Left lung (tissue), 10 donors: Measurements from ENCODE around the gene AP4M1. TPM values are rescaled to one million over a fixed set of nuclear protein-coding genes. Genes with fewer than 3 reads are reported as not detected.

ENCODE experiments used
- ATAC-seq: fragments of 200-7000 bp; cut with Tn5 transposase; one replicate; pipeline ENCODE4 v1.9.1; 2020; ENCODE audit warnings: moderate library complexity
- DNase-seq, 4 donors: peaks; one replicate each; pipeline ENCODE4 v3.0.0-alpha.2; 2013 to 2020
- H3K27ac ChIP-seq, 2 donors: fragments of 200-600 bp; sonication (generic) in 1 of 2; one replicate each; pipeline versions ENCODE4 v1.5.0 to v1.8.0; 2020 to 2021
- H3K27me3 ChIP-seq, 2 donors: fragments of 200-600 bp; sonication (generic) in 1 of 2; one replicate each; pipeline versions ENCODE4 v1.5.0 to v1.8.0; 2020 to 2021
- H3K36me3 ChIP-seq, 2 donors: fragments of 200-600 bp; sonication (generic) in 1 of 2; one replicate each; pipeline versions ENCODE4 v1.5.0 to v1.8.0; 2020 to 2021
- H3K4me1 ChIP-seq, 2 donors: fragments of 200-600 bp; one replicate each; pipeline ENCODE4 v1.8.0; 2021
- H3K4me3 ChIP-seq, 2 donors: fragments of 200-600 bp; sonication (generic) in 1 of 2; one replicate each; pipeline versions ENCODE4 v1.5.0 to v1.8.0; 2020 to 2021; ENCODE audit warnings: mild to moderate bottlenecking in 1 of 2
- H3K9me3 ChIP-seq, 2 donors: fragments of 200-600 bp; sonication (generic) in 1 of 2; one replicate each; pipeline versions ENCODE4 v1.5.0 to v1.8.0; 2020 to 2021
- CTCF ChIP-seq, 2 donors: fragments of 200-600 bp; sonication (generic) in 1 of 2; IDR thresholded peaks; one replicate each; pipeline versions ENCODE4 v1.5.0 to v1.8.0; 2021; ENCODE audit warnings: antibody characterized with exemption in 2 of 2
- intact Hi-C, 2 donors: fragments of 100-400 bp; cut with DNase I; formaldehyde crosslinking; loops; one replicate each; pipeline versions ENCODE4 v1.11.2 to v1.14.2; 2022
- polyA plus RNA-seq, 6 donors: library from polyadenylated mRNA; unstranded; fragments of 120-200 nt; gene quantifications; one replicate each; pipeline ENCODE4 v1.2.1, GENCODE V29; 2013; ENCODE audit not compliant: insufficient read length in 6 of 6
- total RNA-seq, 2 donors: library from RNA; stranded (reverse); fragmentation: NEBNext Ultra II Directional; extraction: Animal tissue kit (Norgen Biotek cat#: 25700); gene quantifications; one replicate each; pipeline ENCODE4 v1.2.1, GENCODE V29; 2021
- donor health status: DM: no; HTN: yes; CAD: no.
- donor health status: DM: no; HTN: no; CAD: no.

Gene AP4M1
- total and polyA plus RNA-seq, 8 donors, result 16.7 to 40.2 (median 37.5) TPM

GRCh38 chr7:100107125-100107737, 5.8 kb downstream of the AP4M1 start:
- ATAC-seq, result no peak
- Histone ChIP-seq H3K4me1 (peaks cover 4% of the 10 kb centered on the region in 2 donors), H3K36me3 (peaks cover 0 to 92% of the 10 kb centered on the region in 2 donors), H3K4me3 (no peak overlapping the region), H3K9me3 (no peaks in the 10 kb centered on the region), H3K27ac (no peak overlapping the region), H3K27me3 (no peaks in the 10 kb centered on the region)
- intact Hi-C loops, result no loop called here
- no peak for TF ChIP-seq CTCF (IDR thresholded peaks at IDR 0.05)
- DNase-seq, result peak in 1 of 4 donors; percentile 69

- no peak overlapping the region for H3K27ac ChIP-seq
- H3K27me3 ChIP-seq, result no peaks in the 10 kb centered on the region
- peak in 1 of 4 donors; percentile 63 for DNase-seq
- H3K9me3 ChIP-seq, result no peaks in the 10 kb centered on the region
- no peak for ATAC-seq
- no peak overlapping the region for H3K4me3 ChIP-seq
- no peak for TF ChIP-seq CTCF (IDR thresholded peaks at IDR 0.05)
- H3K36me3 ChIP-seq, result peaks cover 0 to 99% of the 10 kb centered on the region in 2 donors
- intact Hi-C loops, result no loop called here
- H3K4me1 ChIP-seq, result no peaks in the 10 kb centered on the region
Measured at GRCh38 chr7:100107890-100108289, 6.4 kb downstream of the AP4M1 start.

- Histone ChIP-seq H3K4me3 (no peak overlapping the region), H3K27ac (no peak overlapping the region), H3K4me1 (no peaks in the 10 kb centered on the region), H3K27me3 (no peaks in the 10 kb centered on the region), H3K9me3 (no peaks in the 10 kb centered on the region), H3K36me3 (peaks cover 0 to 97% of the 10 kb centered on the region in 2 donors)
- TF ChIP-seq CTCF (IDR thresholded peaks at IDR 0.05), result no peak
- intact Hi-C loops, result no loop called here
- ATAC-seq, result no peak
- peak in 1 of 4 donors; percentile 47 for DNase-seq
Measured at GRCh38 chr7:100109521-100110163, 8.2 kb downstream of the AP4M1 start.

- TF ChIP-seq CTCF (IDR thresholded peaks at IDR 0.05), result no peak
- H3K4me3 ChIP-seq, result no peak overlapping the region
- no peak for ATAC-seq
- peak in 1 of 4 donors; percentile 37 for DNase-seq
- H3K9me3 ChIP-seq, result no peaks in the 10 kb centered on the region
- intact Hi-C loops, result no loop called here
- H3K4me1 ChIP-seq, result no peaks in the 10 kb centered on the region
- no peak overlapping the region for H3K27ac ChIP-seq
- peaks cover 0 to 81% of the 10 kb centered on the region in 2 donors for H3K36me3 ChIP-seq
- no peaks in the 10 kb centered on the region for H3K27me3 ChIP-seq
Measured at GRCh38 chr7:100111156-100111555, 9.7 kb downstream of the AP4M1 start.

GRCh38 chr7:100111914-100112313, 10.5 kb downstream of the AP4M1 start:
- Histone ChIP-seq H3K27me3 (no peaks in the 10 kb centered on the region), H3K4me3 (no peak overlapping the region), H3K27ac (no peak overlapping the region), H3K9me3 (no peaks in the 10 kb centered on the region), H3K36me3 (peaks cover 0 to 74% of the 10 kb centered on the region in 2 donors), H3K4me1 (no peaks in the 10 kb centered on the region)
- TF ChIP-seq CTCF (IDR thresholded peaks at IDR 0.05), result no peak
- ATAC-seq (no peak), DNase-seq (peak in 1 of 4 donors; percentile 50)
- intact Hi-C loops, result no loop called here
